Measurements from ENCODE around the gene OTOF. TPM values are rescaled to one million over a fixed set of nuclear protein-coding genes. Genes with fewer than 3 reads are reported as not detected.

The OTOF gene
- total RNA-seq, 1 experiment from 2014 or later, result 0.26 TPM

Other genes with a start within 250 kb of the OTOF start
- 118 to 123 TPM (median 121 TPM) in 3 replicates for gene HADHA, start 233.5 kb downstream of the OTOF start, total RNA-seq (2021)
- gene HADHB, start 233.2 kb downstream of the OTOF start, total RNA-seq (2021), result 59.8 to 64.5 TPM (median 60.7 TPM) in 3 replicates
- gene SELENOI, start 132.0 kb downstream of the OTOF start, total RNA-seq (2021), result 39.3 to 53.1 TPM (median 45.2 TPM) in 3 replicates
- 0.18 to 0.48 TPM (median 0.25 TPM) in 3 replicates for gene ADGRF3, start 131.3 kb downstream of the OTOF start, total RNA-seq (2021)
- gene DRC1, start 76.2 kb downstream of the OTOF start, total RNA-seq (2021), result 0.55 TPM in 1 of 3 replicates, not detected in the others
- not detected in 3 replicates for gene CIB4, start 163.2 kb upstream of the OTOF start, total RNA-seq (2021)
- 0.22 to 0.30 TPM (median 0.30 TPM) in 3 replicates for gene KCNK3, start 214.6 kb upstream of the OTOF start, total RNA-seq (2021)